ENCODE data around the gene TSPO2.

Gene TSPO2

DNA sequence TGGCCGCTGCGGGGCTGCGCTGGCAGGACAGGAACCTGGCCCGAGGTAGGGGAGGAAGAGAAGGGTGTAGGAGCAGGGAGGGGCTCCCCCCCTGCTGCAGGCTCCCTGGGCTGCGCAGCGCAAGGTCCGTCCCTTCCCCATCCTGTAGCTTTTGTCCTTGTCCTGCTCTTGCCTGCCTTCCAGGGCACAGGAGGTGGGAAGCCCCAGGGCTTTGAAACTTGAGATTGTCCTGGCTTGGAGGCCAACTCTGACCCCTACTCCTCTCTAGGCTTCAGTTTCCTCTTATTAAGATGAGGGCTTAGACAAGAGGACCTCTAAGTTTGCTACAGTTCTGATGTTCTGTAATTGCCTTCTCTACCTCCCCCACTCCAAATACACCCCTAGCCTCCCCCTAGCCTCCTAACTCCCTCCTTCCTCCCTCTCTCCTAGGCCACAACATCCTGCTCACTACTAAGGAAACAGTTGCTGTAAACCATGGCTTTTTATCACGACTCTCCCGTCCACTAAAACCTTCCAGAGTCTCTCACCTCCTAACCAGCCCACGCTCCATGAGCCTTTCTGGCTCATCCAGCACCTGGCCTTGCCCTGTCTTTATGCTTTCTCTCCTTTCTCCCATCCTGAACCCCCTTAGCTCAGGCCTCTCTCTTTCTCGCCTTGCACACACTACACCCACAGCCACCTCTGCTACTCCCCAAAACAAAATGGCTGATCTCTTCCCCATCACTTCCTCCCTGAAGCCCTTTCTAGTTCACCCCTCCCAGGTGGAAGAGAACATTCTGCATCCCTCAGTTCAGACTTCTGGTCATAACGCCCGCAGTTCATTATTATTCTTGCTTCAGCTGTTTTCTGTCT lies 13.5 kb upstream of the TSPO2 start:
- no peak for DNase-seq
- Mint-ChIP-seq H3K27me3 (ENCODE audit: low read depth, poor library complexity) (peaks cover 2% of the 10 kb centered on the region), H3K27ac (peak overlapping the region; percentile 73), H3K9me3 (no peaks in the 10 kb centered on the region), H3K4me3 (peak overlapping the region; percentile 90), H3K36me3 (ENCODE audit: low read depth) (peaks cover 16% of the 10 kb centered on the region), H3K4me1 (peaks cover 46% of the 10 kb centered on the region)
- TF ChIP-seq, protein P1, sequence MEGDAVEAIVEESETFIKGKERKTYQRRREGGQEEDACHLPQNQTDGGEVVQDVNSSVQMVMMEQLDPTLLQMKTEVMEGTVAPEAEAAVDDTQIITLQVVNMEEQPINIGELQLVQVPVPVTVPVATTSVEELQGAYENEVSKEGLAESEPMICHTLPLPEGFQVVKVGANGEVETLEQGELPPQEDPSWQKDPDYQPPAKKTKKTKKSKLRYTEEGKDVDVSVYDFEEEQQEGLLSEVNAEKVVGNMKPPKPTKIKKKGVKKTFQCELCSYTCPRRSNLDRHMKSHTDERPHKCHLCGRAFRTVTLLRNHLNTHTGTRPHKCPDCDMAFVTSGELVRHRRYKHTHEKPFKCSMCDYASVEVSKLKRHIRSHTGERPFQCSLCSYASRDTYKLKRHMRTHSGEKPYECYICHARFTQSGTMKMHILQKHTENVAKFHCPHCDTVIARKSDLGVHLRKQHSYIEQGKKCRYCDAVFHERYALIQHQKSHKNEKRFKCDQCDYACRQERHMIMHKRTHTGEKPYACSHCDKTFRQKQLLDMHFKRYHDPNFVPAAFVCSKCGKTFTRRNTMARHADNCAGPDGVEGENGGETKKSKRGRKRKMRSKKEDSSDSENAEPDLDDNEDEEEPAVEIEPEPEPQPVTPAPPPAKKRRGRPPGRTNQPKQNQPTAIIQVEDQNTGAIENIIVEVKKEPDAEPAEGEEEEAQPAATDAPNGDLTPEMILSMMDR (IDR thresholded peaks at IDR 0.05) = no peak

DNA sequence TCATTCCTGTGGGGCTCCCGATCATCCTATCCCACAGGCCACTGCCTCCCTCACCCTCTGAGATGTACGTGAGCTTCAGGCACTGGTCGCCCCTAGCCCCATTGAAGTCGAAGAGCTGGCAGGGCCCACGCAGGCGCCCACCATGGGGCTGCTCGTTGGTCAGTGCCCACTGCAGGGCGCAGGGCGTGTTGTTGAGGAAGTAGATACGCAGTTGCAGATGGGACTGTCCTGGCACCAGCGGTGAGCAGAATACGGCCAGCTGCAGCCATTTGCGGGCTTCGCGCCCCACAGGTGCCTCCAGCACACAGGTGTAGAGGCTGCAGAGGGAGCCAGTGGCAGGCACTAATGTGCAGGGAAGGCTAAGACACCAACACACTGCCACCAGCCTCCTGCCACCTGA lies 9.4 kb upstream of the TSPO2 start:
- Mint-ChIP-seq H3K9me3 (no peaks in the 10 kb centered on the region), H3K4me1 (peaks cover 35% of the 10 kb centered on the region), H3K27ac (no peak overlapping the region), H3K36me3 (ENCODE audit: low read depth) (no peaks in the 10 kb centered on the region), H3K4me3 (no peak overlapping the region), H3K27me3 (ENCODE audit: low read depth, poor library complexity) (peaks cover 5% of the 10 kb centered on the region)
- TF ChIP-seq, protein P1 (IDR thresholded peaks at IDR 0.05) = no peak
- DNase-seq = no peak

DNA sequence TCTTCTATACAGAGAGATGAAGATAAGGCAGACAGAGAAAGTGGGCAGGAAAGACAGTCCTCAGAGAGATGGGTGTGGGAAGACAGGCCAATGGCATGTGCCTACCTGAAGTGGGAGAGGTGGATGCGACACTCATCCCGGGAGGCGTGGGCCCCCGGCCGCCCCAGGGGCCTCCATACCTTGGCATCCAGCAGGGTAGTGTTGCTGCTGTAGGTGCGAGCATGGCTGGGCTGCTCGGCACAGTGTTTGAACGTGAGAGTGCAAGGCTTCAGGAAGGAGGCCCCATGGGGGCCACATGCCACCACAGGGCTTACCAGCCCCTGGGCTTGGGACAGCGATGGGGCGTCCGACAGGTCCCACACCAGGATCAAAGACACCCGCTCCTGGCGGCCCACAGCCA lies 8.5 kb upstream of the TSPO2 start:
- peaks cover 34% of the 10 kb centered on the region for H3K4me1 Mint-ChIP-seq
- no peak for DNase-seq
- H3K27ac Mint-ChIP-seq = no peak overlapping the region
- H3K27me3 Mint-ChIP-seq (ENCODE audit: low read depth, poor library complexity) = peaks cover 7% of the 10 kb centered on the region
- no peaks in the 10 kb centered on the region for H3K9me3 Mint-ChIP-seq
- TF ChIP-seq, protein P1 (IDR thresholded peaks at IDR 0.05) = no peak
- no peak overlapping the region for H3K4me3 Mint-ChIP-seq
- H3K36me3 Mint-ChIP-seq (ENCODE audit: low read depth) = no peaks in the 10 kb centered on the region

DNA sequence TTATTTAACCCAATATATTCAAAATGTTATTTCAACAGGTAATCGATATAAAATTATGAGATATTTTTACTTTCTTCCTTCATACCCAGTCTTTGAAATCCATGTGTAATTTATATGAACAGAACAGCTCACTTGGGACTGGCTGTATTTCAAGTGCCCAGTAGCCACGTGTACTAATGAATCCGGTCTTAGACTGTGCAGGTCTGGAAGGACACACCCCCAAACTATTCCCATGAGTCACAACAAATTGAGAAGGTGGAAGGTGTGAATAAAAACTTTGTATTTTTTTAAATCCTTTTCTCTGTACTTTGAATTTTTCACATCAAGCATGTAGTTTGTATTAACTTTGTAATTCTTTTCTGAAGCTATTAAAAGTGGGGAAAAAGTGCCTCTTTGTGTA lies 6.1 kb upstream of the TSPO2 start:
- Mint-ChIP-seq H3K27ac (no peak overlapping the region), H3K4me1 (peaks cover 22% of the 10 kb centered on the region), H3K27me3 (ENCODE audit: low read depth, poor library complexity) (peaks cover 8% of the 10 kb centered on the region), H3K36me3 (ENCODE audit: low read depth) (no peaks in the 10 kb centered on the region), H3K4me3 (no peak overlapping the region), H3K9me3 (no peaks in the 10 kb centered on the region)
- TF ChIP-seq, protein P1 (IDR thresholded peaks at IDR 0.05) = no peak
- no peak for DNase-seq

DNA sequence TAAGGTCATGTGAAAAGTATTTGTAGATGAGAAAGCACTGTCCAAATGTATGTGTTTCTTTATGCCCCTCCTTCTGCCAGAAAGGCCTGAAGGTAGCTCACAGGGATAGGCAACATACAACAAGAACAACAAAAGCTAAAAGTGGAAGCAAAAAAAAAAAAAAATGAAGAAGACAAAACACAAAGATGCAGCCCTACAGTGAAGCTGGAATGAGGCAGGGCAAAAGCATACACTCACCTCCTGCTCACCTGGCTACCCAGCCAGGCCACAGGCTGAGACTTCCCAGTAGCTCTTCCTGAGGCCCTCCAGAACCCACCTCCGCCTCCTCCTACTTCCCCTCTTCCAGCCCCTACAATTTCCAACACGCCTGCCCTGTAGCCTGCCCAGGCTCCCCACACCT lies 5.7 kb upstream of the TSPO2 start:
- Mint-ChIP-seq H3K4me1 (peaks cover 20% of the 10 kb centered on the region), H3K36me3 (ENCODE audit: low read depth) (no peaks in the 10 kb centered on the region), H3K27me3 (ENCODE audit: low read depth, poor library complexity) (peaks cover 8% of the 10 kb centered on the region), H3K27ac (no peak overlapping the region), H3K9me3 (no peaks in the 10 kb centered on the region), H3K4me3 (no peak overlapping the region)
- TF ChIP-seq, protein P1 (IDR thresholded peaks at IDR 0.05) = no peak
- no peak for DNase-seq

Measured in nephron progenitor cell (in vitro differentiated cells).